Gastroesophageal sphincter (tissue), 4 donors: ENCODE measurements around the gene EPHA2. TPM values are rescaled to one million over a fixed set of nuclear protein-coding genes. Genes with fewer than 3 reads are reported as not detected.

Experiments used
- ATAC-seq: fragments of 150-250 bp; one replicate; pipeline ENCODE4 v1.9.1; 2016; ENCODE audit warnings: mild to moderate bottlenecking, moderate library complexity
- H3K27ac ChIP-seq, 4 donors: fragments of 200-600 bp; sonication (generic) in 3 of 4; 1 replicate in 3 of 4; 2 replicates in 1 of 4; pipeline ENCODE4 v1.5.1; 2016 to 2019
- H3K27me3 ChIP-seq: fragments of 200-600 bp; sonication (generic); one replicate; pipeline ENCODE4 v1.5.1; 2019
- H3K36me3 ChIP-seq, 2 donors: fragments of 200-600 bp; sonication (generic); one replicate each; pipeline ENCODE4 v1.5.1; 2019; ENCODE audit warnings: control low read depth in 1 of 2
- H3K4me1 ChIP-seq, 3 donors: fragments of 200-600 bp; sonication (generic); 1 replicate in 2 of 3; 2 replicates in 1 of 3; pipeline ENCODE4 v1.5.1; 2016 to 2019; ENCODE audit warnings: control low read depth in 2 of 3
- H3K4me3 ChIP-seq, 2 donors: fragments of 200-600 bp; sonication (generic); one replicate each; pipeline ENCODE4 v1.5.1; 2019; ENCODE audit warnings: mild to moderate bottlenecking in 1 of 2, moderate library complexity in 1 of 2
- H3K9me3 ChIP-seq, 3 donors: fragments of 200-600 bp; sonication (generic); one replicate each; pipeline ENCODE4 v1.5.1; 2017 to 2019; ENCODE audit warnings: control low read depth in 2 of 3
- EP300 ChIP-seq: sonication (generic); formaldehyde crosslinking; IDR thresholded peaks from one replicate; pipeline ENCODE4 v1.6.1; 2017; ENCODE audit warnings: antibody characterized with exemption, mild to moderate bottlenecking
- POLR2A ChIP-seq, 2 donors: fragments of 450-650 bp; IDR thresholded peaks; one replicate each; pipeline ENCODE4 v1.6.1; 2017; ENCODE audit warnings: antibody characterized with exemption in 2 of 2, mild to moderate bottlenecking in 2 of 2, moderate library complexity in 1 of 2
- POLR2AphosphoS5 ChIP-seq: sonication (generic); formaldehyde crosslinking; IDR thresholded peaks from one replicate; pipeline ENCODE4 v1.6.1; 2017; ENCODE audit warnings: antibody characterized with exemption
- WGBS, 2 donors: methylation state at CpG; one replicate each; pipeline ENCODE4 v1.1.5; 2018; ENCODE audit warnings: low coverage in 1 of 2; 5-methylcytosine and 5-hydroxymethylcytosine counted together
- total RNA-seq, 4 donors: library from RNA; depleted of rRNA; stranded (reverse); fragments of >200 nt; gene quantifications; one replicate each; pipeline ENCODE4 v1.1.0, GENCODE V29; 2016
- TF ChIP-seq, protein P1 (sequence below), 4 experiments: fragments of 200-600 bp in 2 of 4; fragments of 450-650 bp in 2 of 4; sonication (generic) in 1 of 4; IDR thresholded peaks; one replicate each; pipeline ENCODE4 v1.5.1; 2017 to 2019; ENCODE audit warnings: antibody characterized with exemption in 4 of 4, mild to moderate bottlenecking in 2 of 4, moderate library complexity in 2 of 4

Gene EPHA2
- total RNA-seq, 4 donors from 2014 or later = 8.9 to 16.1 (median 12.4) TPM

DNA sequence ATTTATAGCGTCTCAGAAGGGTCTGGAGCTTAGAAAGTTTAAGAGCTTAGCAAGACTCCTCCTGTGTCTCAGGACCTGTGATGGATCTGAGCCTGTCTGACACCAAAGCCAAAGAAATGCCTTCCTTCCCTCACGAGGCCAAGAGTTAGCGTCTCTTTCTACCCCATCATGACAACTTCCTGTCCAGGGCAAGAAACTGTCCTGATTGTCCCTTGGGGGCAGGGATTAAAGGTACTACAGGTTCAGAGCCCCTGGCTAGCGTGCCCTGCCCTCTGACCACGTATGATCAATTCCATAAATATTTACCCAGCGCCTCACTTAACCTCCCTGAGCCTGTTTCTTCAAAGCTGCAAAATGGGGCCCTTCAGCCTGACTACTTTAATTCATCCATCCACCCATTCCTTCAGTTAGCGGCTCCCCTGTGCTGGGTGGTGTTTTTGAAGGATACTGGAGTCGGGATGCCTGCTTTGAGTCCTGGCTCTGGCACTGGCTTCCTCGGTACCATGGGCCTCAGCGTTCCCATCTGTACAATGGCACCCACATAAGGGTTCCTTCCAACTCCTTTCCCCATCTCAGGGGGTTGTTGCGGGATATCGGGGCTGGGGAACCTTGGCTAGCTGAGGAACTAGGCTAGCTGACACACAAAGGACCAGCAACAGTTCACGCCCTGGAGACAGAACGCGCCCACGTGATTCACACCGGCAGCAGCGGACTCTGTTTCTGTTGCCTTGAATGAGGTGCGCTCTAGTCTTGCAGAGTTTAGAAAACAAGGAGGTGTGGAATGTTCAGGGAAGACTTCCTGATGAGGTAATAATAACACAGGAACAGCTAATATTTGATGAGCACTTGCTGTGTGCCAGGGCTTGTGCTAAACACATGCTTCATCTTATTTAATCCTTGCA is 23.0 kb upstream of the EPHA2 start:
- Histone ChIP-seq H3K36me3 (no peaks in the 10 kb centered on the region), H3K9me3 (no peaks in the 10 kb centered on the region), H3K27ac (peak overlapping the region in 3 of 4 donors; percentile 8 to 41 (median 13)), H3K27me3 (no peaks in the 10 kb centered on the region), H3K4me1 (peaks cover 11 to 91% (median 58%) of the 10 kb centered on the region in 3 donors), H3K4me3 (no peak overlapping the region)
- no peak for ATAC-seq
- WGBS, 2 donors = 60 to 73% methylated on average over 8 to 9 of the region's 19 CpGs
- TF ChIP-seq POLR2A (IDR thresholded peaks at IDR 0.05) (no peak), EP300 (no peak), POLR2AphosphoS5 (no peak)
- TF ChIP-seq, protein P1, sequence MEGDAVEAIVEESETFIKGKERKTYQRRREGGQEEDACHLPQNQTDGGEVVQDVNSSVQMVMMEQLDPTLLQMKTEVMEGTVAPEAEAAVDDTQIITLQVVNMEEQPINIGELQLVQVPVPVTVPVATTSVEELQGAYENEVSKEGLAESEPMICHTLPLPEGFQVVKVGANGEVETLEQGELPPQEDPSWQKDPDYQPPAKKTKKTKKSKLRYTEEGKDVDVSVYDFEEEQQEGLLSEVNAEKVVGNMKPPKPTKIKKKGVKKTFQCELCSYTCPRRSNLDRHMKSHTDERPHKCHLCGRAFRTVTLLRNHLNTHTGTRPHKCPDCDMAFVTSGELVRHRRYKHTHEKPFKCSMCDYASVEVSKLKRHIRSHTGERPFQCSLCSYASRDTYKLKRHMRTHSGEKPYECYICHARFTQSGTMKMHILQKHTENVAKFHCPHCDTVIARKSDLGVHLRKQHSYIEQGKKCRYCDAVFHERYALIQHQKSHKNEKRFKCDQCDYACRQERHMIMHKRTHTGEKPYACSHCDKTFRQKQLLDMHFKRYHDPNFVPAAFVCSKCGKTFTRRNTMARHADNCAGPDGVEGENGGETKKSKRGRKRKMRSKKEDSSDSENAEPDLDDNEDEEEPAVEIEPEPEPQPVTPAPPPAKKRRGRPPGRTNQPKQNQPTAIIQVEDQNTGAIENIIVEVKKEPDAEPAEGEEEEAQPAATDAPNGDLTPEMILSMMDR (IDR thresholded peaks at IDR 0.05) = no peak

DNA sequence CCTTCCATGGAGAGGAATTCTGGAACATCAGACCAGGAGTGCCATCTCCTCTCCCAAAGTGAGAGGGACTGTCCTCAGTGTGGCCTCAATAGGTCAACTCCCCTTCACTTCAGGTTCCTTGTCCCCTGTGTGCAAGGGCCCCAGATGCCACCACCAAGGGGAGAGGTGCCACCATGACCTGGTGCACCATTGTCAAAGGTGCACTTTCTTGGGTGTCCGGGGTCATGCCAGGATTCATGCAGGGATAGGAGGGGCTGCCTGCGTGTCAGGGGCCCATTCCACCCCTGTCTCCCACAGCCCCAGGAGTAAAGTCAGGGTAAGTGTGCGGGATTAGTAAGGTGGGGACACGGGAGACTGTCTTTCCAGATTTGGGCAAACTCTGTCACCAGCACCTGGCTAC is 21.4 kb upstream of the EPHA2 start:
- Histone ChIP-seq H3K36me3 (no peaks in the 10 kb centered on the region), H3K9me3 (no peaks in the 10 kb centered on the region), H3K27me3 (no peaks in the 10 kb centered on the region), H3K4me3 (no peak overlapping the region), H3K4me1 (peaks cover 11 to 89% (median 59%) of the 10 kb centered on the region in 3 donors), H3K27ac (peak overlapping the region in 3 of 4 donors; percentile 87 to 89 (median 89))
- ATAC-seq = no peak
- TF ChIP-seq EP300 (no peak), POLR2A (IDR thresholded peaks at IDR 0.05) (no peak), POLR2AphosphoS5 (no peak)
- TF ChIP-seq, protein P1 (IDR thresholded peaks at IDR 0.05) = no peak
- WGBS, 2 donors = 80% methylated on average over 1 of the region's 4 CpGs; no CpG with 5 or more reads in 1 of the 2 donors

DNA sequence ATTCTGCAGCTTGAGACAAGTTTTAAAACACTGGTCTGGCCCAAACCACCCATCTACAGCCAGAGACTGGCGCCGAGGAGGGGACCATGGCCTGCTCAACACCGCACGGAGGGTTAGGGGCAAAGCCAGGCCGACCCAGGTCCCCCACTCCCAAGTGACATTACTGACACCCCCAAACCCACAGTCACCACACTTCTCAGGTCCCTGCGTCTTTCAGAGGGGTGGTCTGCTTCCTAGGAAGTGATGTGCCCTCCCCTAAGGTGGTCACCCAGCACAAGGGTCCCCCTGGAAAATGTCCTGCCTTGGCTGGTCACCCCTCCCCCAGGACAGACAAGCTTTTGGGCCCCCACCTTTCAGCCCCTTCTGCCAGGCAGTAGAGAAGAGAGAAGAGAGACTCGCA is 20.8 kb upstream of the EPHA2 start:
- H3K4me1 ChIP-seq = peaks cover 11 to 83% (median 54%) of the 10 kb centered on the region in 3 donors
- H3K9me3 ChIP-seq = no peaks in the 10 kb centered on the region
- H3K27ac ChIP-seq = peak overlapping the region; percentile 61 to 89 (median 88)
- 80 to 100% methylated on average over 1 to 3 of the region's 7 CpGs for whole genome bisulfite sequencing, 2 donors
- H3K36me3 ChIP-seq = no peaks in the 10 kb centered on the region
- H3K4me3 ChIP-seq = no peak overlapping the region
- TF ChIP-seq EP300 = no peak
- no peak for TF ChIP-seq POLR2AphosphoS5
- TF ChIP-seq, protein P1 (IDR thresholded peaks at IDR 0.05) = no peak
- TF ChIP-seq POLR2A (IDR thresholded peaks at IDR 0.05) = no peak
- no peak for ATAC-seq
- H3K27me3 ChIP-seq = no peaks in the 10 kb centered on the region

DNA sequence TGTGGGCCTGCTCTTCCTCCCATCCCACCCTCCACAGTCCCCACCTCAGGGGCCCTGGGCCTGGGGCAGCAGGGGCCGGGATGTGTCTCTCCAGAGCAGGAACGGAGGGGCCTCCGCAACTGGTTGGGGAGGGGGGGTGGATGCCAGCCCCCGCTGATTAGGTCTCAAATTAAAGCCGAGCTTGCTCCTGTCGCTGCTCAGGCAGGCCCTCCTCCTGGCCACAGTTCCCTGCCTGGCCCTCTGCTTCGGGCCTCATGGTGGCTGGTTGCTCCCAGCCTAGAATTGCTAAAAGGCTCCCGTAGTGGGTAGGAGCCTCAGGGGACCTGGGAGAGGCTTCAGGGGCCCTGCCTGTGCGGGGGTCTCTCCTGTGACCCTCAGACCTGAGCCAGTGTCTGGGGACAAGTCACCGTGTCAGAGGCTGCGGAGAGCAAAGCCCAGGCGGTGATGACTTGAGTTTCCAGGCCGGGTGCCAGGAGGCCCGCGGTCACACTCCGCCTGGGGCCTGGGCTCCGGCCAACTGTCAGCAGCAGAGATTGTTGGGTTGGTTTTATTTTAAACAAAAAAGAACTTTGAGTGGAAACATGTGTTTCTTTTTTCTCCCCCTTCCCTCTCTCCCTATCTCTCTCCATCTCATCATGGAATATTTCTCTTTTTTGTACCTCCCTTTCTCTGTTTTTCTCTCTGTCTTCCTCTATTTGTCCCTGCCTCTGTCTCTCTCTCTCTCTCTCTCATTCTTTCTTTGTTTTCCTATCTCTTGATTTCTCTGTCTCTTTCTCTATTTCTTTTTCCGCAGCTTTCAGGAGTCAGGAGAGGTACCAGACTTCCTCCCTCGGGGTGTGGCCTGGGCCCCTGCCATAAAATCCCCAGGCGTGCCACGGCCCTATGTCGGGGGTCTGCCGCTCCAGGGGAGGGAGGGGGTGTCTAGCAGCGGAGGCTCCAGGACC is 20.0 kb upstream of the EPHA2 start:
- Histone ChIP-seq H3K9me3 (no peaks in the 10 kb centered on the region), H3K27me3 (no peaks in the 10 kb centered on the region), H3K36me3 (no peaks in the 10 kb centered on the region), H3K27ac (peak overlapping the region; percentile 61 to 89 (median 88)), H3K4me1 (peaks cover 11 to 75% (median 47%) of the 10 kb centered on the region in 3 donors), H3K4me3 (no peak overlapping the region)
- 1 to 2% methylated on average over 9 to 12 of the region's 24 CpGs for WGBS, 2 donors
- peak; percentile 66 for TF ChIP-seq POLR2AphosphoS5
- TF ChIP-seq POLR2A (IDR thresholded peaks at IDR 0.05) = no peak
- TF ChIP-seq EP300 = no peak
- TF ChIP-seq, protein P1 (IDR thresholded peaks at IDR 0.05) = peak in 1 of 4 experiments; percentile 11
- ATAC-seq = peak; percentile 86
